ENCODE results near the gene FGF5. TPM values are rescaled to one million over a fixed set of nuclear protein-coding genes. Genes with fewer than 3 reads are reported as not detected.
"Not testable (repeated sequence)": the region's sequence is repeated elsewhere in the genome, so short reads cannot be mapped to it uniquely, and the experiment has no call there.

FGF5 gene
- total and polyA plus RNA-seq, 2 donors: under 0.01 to 0.02 TPM

- Histone ChIP-seq H3K36me3 (ENCODE audit: control insufficient read depth in 2 of 2, insufficient read depth in 2 of 2, low read length in 1 of 2) (no peaks in the 10 kb centered on the region), H3K4me3 (ENCODE audit: low read length in 2 of 2) (no peak overlapping the region), H3K27ac (ENCODE audit: low read depth in 1 of 2, low read length in 1 of 2) (no peak overlapping the region), H3K4me1 (ENCODE audit: control insufficient read depth in 2 of 2, insufficient read depth in 2 of 2, low read length in 2 of 2) (peaks cover 0 to 17% of the 10 kb centered on the region in 2 donors), H3K27me3 (ENCODE audit: control insufficient read depth in 2 of 2, insufficient read depth in 1 of 2, low read length in 1 of 2) (peaks cover 33 to 66% of the 10 kb centered on the region in 2 donors), H3K9me3 (ENCODE audit: control insufficient read depth in 2 of 2, insufficient read depth in 1 of 2, low read length in 1 of 2) (peaks cover 0 to 10% of the 10 kb centered on the region in 2 donors)
- no peak for DNase-seq (ENCODE audit: low read depth in 6 of 9, low spot score in 9 of 9)
- WGBS: 97% methylated on average over 2 of the region's 2 CpGs
Measured at GRCh38 chr4:80270321-80270720, 3.9 kb downstream of the FGF5 start.

- no peak for DNase-seq (ENCODE audit: low read depth in 6 of 9, low spot score in 9 of 9)
- H3K36me3 ChIP-seq (ENCODE audit: control insufficient read depth in 2 of 2, insufficient read depth in 2 of 2, low read length in 1 of 2): no peaks in the 10 kb centered on the region
- 59% methylated on average over 1 of the region's 1 CpG for WGBS
- no peak overlapping the region for H3K4me3 ChIP-seq (ENCODE audit: low read length in 2 of 2)
- H3K4me1 ChIP-seq (ENCODE audit: control insufficient read depth in 2 of 2, insufficient read depth in 2 of 2, low read length in 2 of 2): peaks cover 0 to 12% of the 10 kb centered on the region in 2 donors
- peaks cover 29 to 60% of the 10 kb centered on the region in 2 donors for H3K27me3 ChIP-seq (ENCODE audit: control insufficient read depth in 2 of 2, insufficient read depth in 1 of 2, low read length in 1 of 2)
- H3K27ac ChIP-seq (ENCODE audit: low read depth in 1 of 2, low read length in 1 of 2): no peak overlapping the region
- peaks cover 0 to 10% of the 10 kb centered on the region in 2 donors for H3K9me3 ChIP-seq (ENCODE audit: control insufficient read depth in 2 of 2, insufficient read depth in 1 of 2, low read length in 1 of 2)
Measured at GRCh38 chr4:80270868-80271267, 4.4 kb downstream of the FGF5 start.

DNA sequence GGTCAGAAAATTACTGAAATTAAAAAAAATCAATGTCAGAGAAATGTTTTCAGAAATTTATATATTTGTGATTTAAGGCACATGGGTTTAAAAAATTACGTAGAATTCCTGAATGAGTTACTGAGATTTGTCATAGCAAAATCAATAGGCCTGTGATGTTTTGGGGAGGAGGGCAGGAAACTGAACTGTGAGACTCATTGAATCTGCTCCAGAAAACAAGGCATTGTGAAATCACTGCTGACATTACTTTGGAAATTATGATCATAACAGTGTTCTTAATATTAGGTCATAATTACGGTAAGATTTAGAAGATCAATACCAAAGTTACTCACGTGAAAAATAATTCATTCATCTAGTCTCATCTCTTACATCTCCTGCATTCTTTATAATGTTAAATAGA lies 5.3 kb downstream of the FGF5 start:
- no peak for DNase-seq (ENCODE audit: low read depth in 6 of 9, low spot score in 9 of 9)
- Histone ChIP-seq H3K4me1 (ENCODE audit: control insufficient read depth in 2 of 2, insufficient read depth in 2 of 2, low read length in 2 of 2) (peaks cover 0 to 2% of the 10 kb centered on the region in 2 donors), H3K36me3 (ENCODE audit: control insufficient read depth in 2 of 2, insufficient read depth in 2 of 2, low read length in 1 of 2) (no peaks in the 10 kb centered on the region), H3K4me3 (ENCODE audit: low read length in 2 of 2) (no peak overlapping the region), H3K27ac (ENCODE audit: low read depth in 1 of 2, low read length in 1 of 2) (no peak overlapping the region), H3K9me3 (ENCODE audit: control insufficient read depth in 2 of 2, insufficient read depth in 1 of 2, low read length in 1 of 2) (peaks cover 0 to 2% of the 10 kb centered on the region in 2 donors), H3K27me3 (ENCODE audit: control insufficient read depth in 2 of 2, insufficient read depth in 1 of 2, low read length in 1 of 2) (peaks cover 23 to 51% of the 10 kb centered on the region in 2 donors)
- 97% methylated on average over 3 of the region's 3 CpGs for WGBS

- no peak for DNase-seq (ENCODE audit: low read depth in 6 of 9, low spot score in 9 of 9)
- Histone ChIP-seq H3K27ac (ENCODE audit: low read depth in 1 of 2, low read length in 1 of 2) (no peak overlapping the region), H3K9me3 (ENCODE audit: control insufficient read depth in 2 of 2, insufficient read depth in 1 of 2, low read length in 1 of 2) (no peaks in the 10 kb centered on the region), H3K4me1 (ENCODE audit: control insufficient read depth in 2 of 2, insufficient read depth in 2 of 2, low read length in 2 of 2) (no peaks in the 10 kb centered on the region), H3K4me3 (ENCODE audit: low read length in 2 of 2) (no peak overlapping the region), H3K36me3 (ENCODE audit: control insufficient read depth in 2 of 2, insufficient read depth in 2 of 2, low read length in 1 of 2) (no peaks in the 10 kb centered on the region), H3K27me3 (ENCODE audit: control insufficient read depth in 2 of 2, insufficient read depth in 1 of 2, low read length in 1 of 2) (peaks cover 0 to 8% of the 10 kb centered on the region in 2 donors)
Measured at GRCh38 chr4:80276931-80277330, 10.5 kb downstream of the FGF5 start.

- peaks cover 0 to 6% of the 10 kb centered on the region in 2 donors for H3K27me3 ChIP-seq (ENCODE audit: control insufficient read depth in 2 of 2, insufficient read depth in 1 of 2, low read length in 1 of 2)
- 96% methylated on average over 1 of the region's 1 CpG for WGBS
- no peaks in the 10 kb centered on the region for H3K9me3 ChIP-seq (ENCODE audit: control insufficient read depth in 2 of 2, insufficient read depth in 1 of 2, low read length in 1 of 2)
- no peak for DNase-seq (ENCODE audit: low read depth in 6 of 9, low spot score in 9 of 9)
- no peaks in the 10 kb centered on the region for H3K4me1 ChIP-seq (ENCODE audit: control insufficient read depth in 2 of 2, insufficient read depth in 2 of 2, low read length in 2 of 2)
- H3K27ac ChIP-seq (ENCODE audit: low read depth in 1 of 2, low read length in 1 of 2): no peak overlapping the region
- H3K4me3 ChIP-seq (ENCODE audit: low read length in 2 of 2): no peak overlapping the region
- H3K36me3 ChIP-seq (ENCODE audit: control insufficient read depth in 2 of 2, insufficient read depth in 2 of 2, low read length in 1 of 2): no peaks in the 10 kb centered on the region
Measured at GRCh38 chr4:80279751-80280150, 13.3 kb downstream of the FGF5 start.

GRCh38 chr4:80286451-80286850 lies 20.0 kb downstream of the FGF5 start:
- whole genome bisulfite sequencing: 87% methylated on average over 7 of the region's 7 CpGs
- no peak for DNase-seq (ENCODE audit: low read depth in 6 of 9, low spot score in 9 of 9)
- Histone ChIP-seq H3K27ac (ENCODE audit: low read depth in 1 of 2, low read length in 1 of 2) (no peak overlapping the region), H3K4me3 (ENCODE audit: low read length in 2 of 2) (no peak overlapping the region), H3K27me3 (ENCODE audit: control insufficient read depth in 2 of 2, insufficient read depth in 1 of 2, low read length in 1 of 2) (peaks cover 0 to 2% of the 10 kb centered on the region in 2 donors), H3K9me3 (ENCODE audit: control insufficient read depth in 2 of 2, insufficient read depth in 1 of 2, low read length in 1 of 2) (no peaks in the 10 kb centered on the region), H3K36me3 (ENCODE audit: control insufficient read depth in 2 of 2, insufficient read depth in 2 of 2, low read length in 1 of 2) (no peaks in the 10 kb centered on the region), H3K4me1 (ENCODE audit: control insufficient read depth in 2 of 2, insufficient read depth in 2 of 2, low read length in 2 of 2) (no peaks in the 10 kb centered on the region)

DNA sequence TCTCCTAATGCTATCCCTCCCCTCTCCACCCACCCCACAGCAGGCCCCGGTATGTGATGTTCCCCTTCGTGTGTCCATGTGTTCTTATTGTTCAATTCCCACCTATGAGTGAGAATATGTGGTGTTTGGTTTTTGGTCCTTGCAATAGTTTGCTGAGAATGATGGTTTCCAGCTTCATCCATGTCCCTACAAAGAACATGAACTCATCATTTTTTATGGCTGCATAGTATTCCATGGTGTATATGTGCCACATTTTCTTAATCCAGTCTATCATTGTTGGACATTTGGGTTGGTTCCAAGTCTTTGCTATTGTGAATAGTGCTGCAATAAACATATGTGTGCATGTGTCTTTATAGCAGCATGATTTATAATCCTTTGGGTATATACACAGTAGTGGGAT lies 24.2 kb downstream of the FGF5 start:
- H3K36me3 ChIP-seq (ENCODE audit: control insufficient read depth in 2 of 2, insufficient read depth in 2 of 2, low read length in 1 of 2); H3K27me3 ChIP-seq (ENCODE audit: control insufficient read depth in 2 of 2, insufficient read depth in 1 of 2, low read length in 1 of 2); H3K4me3 ChIP-seq (ENCODE audit: low read length in 2 of 2); H3K4me1 ChIP-seq (ENCODE audit: control insufficient read depth in 2 of 2, insufficient read depth in 2 of 2, low read length in 2 of 2); H3K9me3 ChIP-seq (ENCODE audit: control insufficient read depth in 2 of 2, insufficient read depth in 1 of 2, low read length in 1 of 2); H3K27ac ChIP-seq (ENCODE audit: low read depth in 1 of 2, low read length in 1 of 2); DNase-seq (ENCODE audit: low read depth in 6 of 9, low spot score in 9 of 9): not testable (repeated sequence)
- 98% methylated on average over 2 of the region's 2 CpGs for WGBS

DNA sequence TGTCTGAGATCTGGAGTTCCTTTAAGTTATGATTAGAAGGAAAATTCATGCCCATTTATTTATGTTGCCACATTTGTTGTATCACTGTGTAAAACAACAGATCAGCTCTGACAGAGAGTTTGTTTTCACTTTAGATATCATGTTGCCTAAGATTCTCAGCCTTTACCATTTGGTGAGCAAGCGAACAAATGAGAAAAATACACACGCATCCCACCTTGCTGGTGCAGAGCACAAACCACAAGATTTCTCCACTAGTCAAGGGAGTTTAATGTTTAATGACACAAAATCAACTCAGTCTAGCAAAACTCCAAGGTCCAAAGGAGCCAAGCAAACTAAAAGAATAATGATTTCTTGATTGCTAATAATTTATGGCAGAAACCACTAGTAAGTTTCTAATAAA lies 27.7 kb downstream of the FGF5 start:
- H3K27me3 ChIP-seq (ENCODE audit: control insufficient read depth in 2 of 2, insufficient read depth in 1 of 2, low read length in 1 of 2): no peaks in the 10 kb centered on the region
- H3K4me1 ChIP-seq (ENCODE audit: control insufficient read depth in 2 of 2, insufficient read depth in 2 of 2, low read length in 2 of 2): no peaks in the 10 kb centered on the region
- DNase-seq (ENCODE audit: low read depth in 6 of 9, low spot score in 9 of 9): no peak
- no peaks in the 10 kb centered on the region for H3K36me3 ChIP-seq (ENCODE audit: control insufficient read depth in 2 of 2, insufficient read depth in 2 of 2, low read length in 1 of 2)
- no peak overlapping the region for H3K4me3 ChIP-seq (ENCODE audit: low read length in 2 of 2)
- 95% methylated on average over 2 of the region's 2 CpGs for WGBS
- H3K27ac ChIP-seq (ENCODE audit: low read depth in 1 of 2, low read length in 1 of 2): no peak overlapping the region
- H3K9me3 ChIP-seq (ENCODE audit: control insufficient read depth in 2 of 2, insufficient read depth in 1 of 2, low read length in 1 of 2): no peaks in the 10 kb centered on the region

DNA sequence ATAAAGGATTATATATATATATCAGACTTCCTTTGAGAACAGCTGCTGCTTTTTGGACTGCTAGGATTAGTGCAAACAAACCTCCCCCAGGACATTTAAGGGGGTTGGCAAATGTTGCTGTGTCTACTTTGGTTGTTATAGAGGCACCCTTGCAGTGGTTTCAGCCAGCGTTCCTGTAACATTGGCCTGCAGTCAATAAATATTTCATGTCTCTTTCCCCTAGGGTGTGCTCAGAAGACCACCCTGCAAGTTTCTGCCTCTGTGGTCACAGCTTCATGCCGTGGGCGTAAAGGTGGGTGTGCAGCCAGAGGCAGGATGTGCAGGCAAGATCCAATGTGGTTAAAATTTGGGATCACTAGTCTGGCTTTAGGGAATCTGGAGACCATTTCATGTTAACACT lies 28.9 kb downstream of the FGF5 start:
- no peaks in the 10 kb centered on the region for H3K36me3 ChIP-seq (ENCODE audit: control insufficient read depth in 2 of 2, insufficient read depth in 2 of 2, low read length in 1 of 2)
- DNase-seq (ENCODE audit: low read depth in 6 of 9, low spot score in 9 of 9): no peak
- WGBS: 92% methylated on average over 3 of the region's 3 CpGs
- H3K27ac ChIP-seq (ENCODE audit: low read depth in 1 of 2, low read length in 1 of 2): no peak overlapping the region
- H3K4me1 ChIP-seq (ENCODE audit: control insufficient read depth in 2 of 2, insufficient read depth in 2 of 2, low read length in 2 of 2): no peaks in the 10 kb centered on the region
- no peaks in the 10 kb centered on the region for H3K9me3 ChIP-seq (ENCODE audit: control insufficient read depth in 2 of 2, insufficient read depth in 1 of 2, low read length in 1 of 2)
- H3K4me3 ChIP-seq (ENCODE audit: low read length in 2 of 2): no peak overlapping the region
- no peaks in the 10 kb centered on the region for H3K27me3 ChIP-seq (ENCODE audit: control insufficient read depth in 2 of 2, insufficient read depth in 1 of 2, low read length in 1 of 2)

GRCh38 chr4:80295826-80296225 lies 29.4 kb downstream of the FGF5 start:
- Histone ChIP-seq H3K27ac (ENCODE audit: low read depth in 1 of 2, low read length in 1 of 2) (no peak overlapping the region), H3K4me3 (ENCODE audit: low read length in 2 of 2) (no peak overlapping the region)

More at GRCh38 chr4:80295826-80296225, 29.4 kb downstream of the FGF5 start:
- no peaks in the 10 kb centered on the region for H3K27me3 ChIP-seq (ENCODE audit: control insufficient read depth in 2 of 2, insufficient read depth in 1 of 2, low read length in 1 of 2)
- H3K9me3 ChIP-seq (ENCODE audit: control insufficient read depth in 2 of 2, insufficient read depth in 1 of 2, low read length in 1 of 2): no peaks in the 10 kb centered on the region
- no peak for DNase-seq (ENCODE audit: low read depth in 6 of 9, low spot score in 9 of 9)
- no peaks in the 10 kb centered on the region for H3K4me1 ChIP-seq (ENCODE audit: control insufficient read depth in 2 of 2, insufficient read depth in 2 of 2, low read length in 2 of 2)
- no peaks in the 10 kb centered on the region for H3K36me3 ChIP-seq (ENCODE audit: control insufficient read depth in 2 of 2, insufficient read depth in 2 of 2, low read length in 1 of 2)
- WGBS: 96% methylated on average over 5 of the region's 5 CpGs

All from thymus (tissue), 11 donors.